ENCODE measurements around the gene ASCL4.

DNA sequence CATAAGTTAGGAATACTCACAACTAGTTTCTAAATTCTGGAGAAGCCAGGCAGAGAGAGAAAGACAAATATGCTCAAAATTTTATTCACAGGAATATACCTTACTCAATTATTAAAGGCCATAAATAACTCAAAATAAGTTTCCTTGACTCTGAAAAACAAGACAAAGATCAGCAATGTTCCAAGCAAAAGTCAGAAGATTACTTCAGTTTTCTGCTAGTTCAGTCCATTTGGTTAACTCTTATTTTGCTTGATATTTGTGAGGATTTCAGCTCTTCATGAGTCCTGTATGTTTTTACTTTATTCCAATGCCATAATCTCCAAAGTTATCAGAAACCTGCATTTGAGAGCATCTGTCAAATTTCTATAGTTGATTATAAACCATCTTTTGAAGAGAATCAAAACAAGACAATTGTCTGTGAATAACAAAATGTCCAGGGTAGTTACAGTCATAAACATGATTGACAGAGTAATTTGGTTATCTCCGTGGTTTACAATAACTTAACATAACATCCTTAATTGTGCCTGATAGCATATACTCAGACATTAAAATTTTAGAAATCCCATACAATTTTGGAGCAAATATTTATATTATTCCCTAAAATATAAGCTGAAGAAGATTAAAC lies 17.1 kb downstream of the ASCL4 start:
- no peak for TF ChIP-seq POLR2AphosphoS5 (IDR thresholded peaks at IDR 0.05; ENCODE audit: borderline replicate concordance, low read depth, low read length)
- TF ChIP-seq EZH2 (IDR thresholded peaks at IDR 0.05), result no peak

Data from SK-N-MC (cell line).